HL-60 (cell line): Measurements from ENCODE around the gene CFAP92.

Source experiments
- CTCF ChIP-seq: IDR thresholded peaks from one replicate; pipeline ENCODE4 v1.5.1; 2011; ENCODE audit warnings: low read length, control low read depth, inconsistent platforms; ENCODE audit not compliant: insufficient read depth
- POLR2AphosphoS5 ChIP-seq: IDR thresholded peaks from 2 replicates; pipeline ENCODE4 v1.6.1; 2012; ENCODE audit warnings: low read depth

DNA sequence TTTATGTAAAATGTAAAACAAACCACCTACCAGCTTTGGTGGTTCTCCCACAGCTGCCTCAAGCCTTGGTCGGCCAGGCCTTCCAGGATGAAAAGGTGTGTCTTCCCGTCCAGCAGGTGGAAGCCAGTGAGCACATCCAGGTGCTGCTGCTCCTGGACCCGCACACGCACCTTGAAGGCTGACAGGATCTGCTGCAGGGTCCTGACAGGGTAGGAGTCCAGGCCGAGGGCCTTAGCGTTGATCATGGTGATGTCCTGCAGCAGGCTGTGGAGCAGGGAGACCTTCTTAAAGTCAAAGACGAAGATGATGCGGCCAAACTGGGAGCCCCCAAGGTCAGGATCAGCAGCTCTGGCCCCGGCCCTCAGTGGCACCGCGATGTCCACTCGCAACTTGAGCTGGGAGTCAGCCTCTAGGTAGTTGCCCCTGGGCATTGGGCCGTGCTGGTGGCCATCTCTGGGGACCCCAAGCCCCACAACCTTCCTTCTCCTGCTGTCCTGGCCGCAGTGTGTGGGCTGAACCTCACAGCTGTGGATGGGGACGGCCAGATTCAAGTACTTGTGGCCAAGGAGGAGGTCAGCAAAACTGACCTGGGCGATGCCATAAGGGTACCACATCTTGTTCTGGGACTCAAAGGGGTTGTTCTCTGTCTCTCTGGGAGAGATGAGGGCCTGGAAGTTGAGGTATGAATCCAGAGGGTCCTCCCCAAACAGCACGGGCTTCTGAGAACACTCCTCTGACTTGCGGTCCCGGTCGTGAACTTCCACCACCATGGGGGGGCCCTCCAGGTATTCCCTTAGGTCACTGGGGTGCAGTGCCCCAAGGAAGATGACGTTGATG lies 48.6 kb downstream of the CFAP92 start:
- TF ChIP-seq CTCF, result no peak
- TF ChIP-seq POLR2AphosphoS5, result no peak
